Large intestine (tissue), 3 donors: ENCODE data around the gene UNC93B1. TPM values are rescaled to one million over a fixed set of nuclear protein-coding genes. Genes with fewer than 3 reads are reported as not detected.
A peak's percentile ranks its signal among the peaks of the same experiment; 100 is the strongest.
"Not testable (repeated sequence)": the region's sequence is repeated elsewhere in the genome, so short reads cannot be mapped to it uniquely, and the experiment has no call there.

Experiments
- DNase-seq, 2 donors: peaks; one replicate each; pipeline versions ENCODE4 v3.0.0 to v3.0.0-alpha.2; 2013
- H3K27ac ChIP-seq: one replicate; pipeline ENCODE4 v1.5.1; 2013; ENCODE audit warnings: low read length
- H3K27me3 ChIP-seq: 2 replicates; pipeline ENCODE4 v1.6.1; 2013; ENCODE audit warnings: low read length; ENCODE audit not compliant: control insufficient read depth, insufficient read depth
- H3K36me3 ChIP-seq: 2 replicates; pipeline ENCODE4 v1.6.1; 2013; ENCODE audit warnings: low read length; ENCODE audit not compliant: control insufficient read depth, insufficient read depth
- H3K4me1 ChIP-seq: one replicate; pipeline ENCODE4 v1.6.1; 2013; ENCODE audit warnings: low read length; ENCODE audit not compliant: control insufficient read depth, insufficient read depth
- H3K4me3 ChIP-seq: one replicate; pipeline ENCODE4 v1.5.1; 2013; ENCODE audit warnings: low read length
- H3K9me3 ChIP-seq: one replicate; pipeline ENCODE4 v1.6.1; 2013; ENCODE audit warnings: mild to moderate bottlenecking, low read depth, low read length, moderate library complexity; ENCODE audit not compliant: control insufficient read depth
- WGBS: methylation state at CpG from one replicate; pipeline ENCODE4 v1.1.5; 2013; ENCODE audit warnings: low lambda C conversion rate; ENCODE audit not compliant: insufficient coverage; 5-methylcytosine and 5-hydroxymethylcytosine counted together
- polyA plus RNA-seq: library from polyadenylated mRNA; unstranded; fragments of 120-200 nt; gene quantifications from one replicate; pipeline ENCODE4 v1.2.1, GENCODE V29; 2013

The UNC93B1 gene
- polyA plus RNA-seq, 1 donor, result 20.1 TPM

GRCh38 chr11:67996622-67997474, 7.0 kb downstream of the UNC93B1 start:
- peak; percentile 78 to 96 for DNase-seq
- Histone ChIP-seq H3K9me3 (peaks cover 9% of the 10 kb centered on the region), H3K4me3 (peak overlapping the region; percentile 42), H3K4me1 (peaks cover 13% of the 10 kb centered on the region), H3K27me3 (no peaks in the 10 kb centered on the region), H3K27ac (peak overlapping the region; percentile 81), H3K36me3 (no peaks in the 10 kb centered on the region)
- 60% methylated on average over 1 of the region's 41 CpGs for WGBS

DNA sequence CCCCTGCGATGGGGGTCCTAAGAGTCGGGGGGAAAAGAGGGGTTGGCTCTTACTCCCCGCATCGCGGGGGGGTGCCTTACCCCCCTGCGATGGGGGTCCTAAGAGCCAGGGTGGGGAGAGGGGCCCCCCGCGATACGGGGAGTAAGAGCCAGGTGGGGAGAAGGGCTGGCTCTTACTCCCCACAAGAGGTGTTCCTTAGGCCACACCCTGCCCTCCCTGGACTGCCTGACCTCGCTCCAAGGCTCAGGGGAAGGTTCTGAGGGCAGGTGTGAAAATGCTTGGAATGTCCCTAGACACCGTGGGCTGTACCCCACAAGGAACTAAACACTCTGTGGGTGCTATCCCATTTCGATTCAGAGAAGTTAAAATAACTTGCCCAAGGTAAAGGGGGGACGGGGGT, 7.8 kb downstream of the UNC93B1 start:
- peak in 1 of 2 donors; percentile 47 for DNase-seq
- WGBS, result no CpG with 5 or more reads among the region's 13 CpGs
- Histone ChIP-seq H3K27me3 (no peaks in the 10 kb centered on the region), H3K9me3 (peaks cover 9% of the 10 kb centered on the region), H3K27ac (no peak overlapping the region), H3K36me3 (no peaks in the 10 kb centered on the region), H3K4me1 (peaks cover 16% of the 10 kb centered on the region), H3K4me3 (no peak overlapping the region)

DNA sequence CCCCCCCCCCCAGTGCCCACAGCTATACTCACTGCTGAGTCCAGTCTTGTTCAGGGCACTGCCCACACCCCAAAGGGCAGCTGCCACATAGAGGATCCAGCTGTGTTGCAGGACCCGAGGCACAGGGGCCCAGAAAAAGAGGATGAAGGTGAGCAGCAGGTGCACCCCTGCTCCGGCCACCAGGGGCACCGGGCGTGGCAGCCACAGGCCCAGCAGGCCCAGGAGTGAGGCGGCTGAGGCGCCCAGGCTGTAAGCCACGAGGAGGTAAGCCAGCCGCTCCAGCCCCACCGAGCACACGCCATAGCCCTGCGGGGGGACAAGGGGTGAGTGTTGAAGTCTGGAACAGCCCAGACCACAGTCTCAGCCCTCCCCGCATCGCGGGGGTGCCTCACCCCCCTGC, 8.3 kb downstream of the UNC93B1 start:
- not testable (repeated sequence) for H3K27me3 ChIP-seq, H3K4me3 ChIP-seq, DNase-seq, H3K36me3 ChIP-seq, H3K9me3 ChIP-seq, H3K27ac ChIP-seq
- no CpG with 5 or more reads among the region's 14 CpGs for WGBS
- peaks cover 18% of the 10 kb centered on the region for H3K4me1 ChIP-seq

- DNase-seq, H3K27me3 ChIP-seq, H3K9me3 ChIP-seq, H3K4me3 ChIP-seq, H3K36me3 ChIP-seq, H3K27ac ChIP-seq: not testable (repeated sequence)
- WGBS, result no CpG with 5 or more reads among the region's 3 CpGs
- H3K4me1 ChIP-seq, result peaks cover 18% of the 10 kb centered on the region
Observed at GRCh38 chr11:67995129-67995528, 8.8 kb downstream of the UNC93B1 start.

DNA sequence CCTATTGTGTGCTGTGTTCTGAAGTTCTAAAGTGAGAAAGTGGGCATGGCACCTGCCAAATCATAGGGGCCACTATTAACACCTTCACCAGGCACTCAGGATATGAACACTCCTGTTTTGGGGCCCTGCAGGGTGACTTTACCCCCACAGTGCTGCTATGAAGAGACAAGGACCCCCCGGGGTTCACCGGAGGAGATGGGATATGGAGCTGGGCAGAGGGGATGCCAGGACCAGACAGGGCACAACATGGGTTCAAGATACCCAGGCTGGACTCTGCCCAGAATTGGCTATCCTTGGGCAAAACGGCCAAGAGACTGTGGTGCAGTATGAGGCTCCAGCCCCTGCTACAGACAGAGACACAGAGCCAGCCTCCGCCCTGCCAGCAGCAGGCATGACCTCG, 9.5 kb downstream of the UNC93B1 start:
- WGBS, result no CpG with 5 or more reads among the region's 5 CpGs
- not testable (repeated sequence) for DNase-seq, H3K4me3 ChIP-seq, H3K36me3 ChIP-seq, H3K27me3 ChIP-seq, H3K27ac ChIP-seq, H3K9me3 ChIP-seq
- peaks cover 18% of the 10 kb centered on the region for H3K4me1 ChIP-seq

- not testable (repeated sequence) for H3K4me3 ChIP-seq, H3K36me3 ChIP-seq, H3K27ac ChIP-seq, H3K9me3 ChIP-seq, H3K27me3 ChIP-seq, DNase-seq
- no CpG with 5 or more reads among the region's 12 CpGs for WGBS
- H3K4me1 ChIP-seq, result peaks cover 18% of the 10 kb centered on the region
Observed at GRCh38 chr11:67993821-67994220, 10.1 kb downstream of the UNC93B1 start.

- not testable (repeated sequence) for H3K4me3 ChIP-seq, H3K4me1 ChIP-seq
- no CpG with 5 or more reads among the region's 70 CpGs for WGBS
Observed at GRCh38 chr11:67991347-67992121, 12.4 kb downstream of the UNC93B1 start.

GRCh38 chr11:67990546-67991346, 13.2 kb downstream of the UNC93B1 start:
- not testable (repeated sequence) for H3K4me1 ChIP-seq, H3K9me3 ChIP-seq, H3K4me3 ChIP-seq, H3K27ac ChIP-seq, H3K36me3 ChIP-seq, H3K27me3 ChIP-seq
- WGBS, result no CpG with 5 or more reads among the region's 58 CpGs
- peak in 1 of 2 donors; percentile 79 for DNase-seq

More at GRCh38 chr11:67991347-67992121, 12.4 kb downstream of the UNC93B1 start:
- H3K27me3 ChIP-seq, H3K27ac ChIP-seq, H3K9me3 ChIP-seq, DNase-seq, H3K36me3 ChIP-seq: not testable (repeated sequence)

GRCh38 chr11:67985302-67985701, 18.6 kb downstream of the UNC93B1 start:
- DNase-seq, H3K4me1 ChIP-seq, H3K4me3 ChIP-seq, H3K36me3 ChIP-seq, H3K27me3 ChIP-seq, H3K27ac ChIP-seq, H3K9me3 ChIP-seq: not testable (repeated sequence)
- WGBS, result no CpG with 5 or more reads among the region's 6 CpGs

GRCh38 chr11:67983951-67984350, 19.9 kb downstream of the UNC93B1 start:
- WGBS, result no CpG with 5 or more reads among the region's 29 CpGs
- no peaks in the 10 kb centered on the region for H3K4me1 ChIP-seq
- H3K27me3 ChIP-seq, result no peaks in the 10 kb centered on the region

More at GRCh38 chr11:67983951-67984350, 19.9 kb downstream of the UNC93B1 start:
- Histone ChIP-seq H3K36me3 (no peaks in the 10 kb centered on the region), H3K4me3 (no peak overlapping the region), H3K9me3 (no peaks in the 10 kb centered on the region), H3K27ac (no peak overlapping the region)
- no peak for DNase-seq
